GM10847 (cell line): Measurements from ENCODE around the gene ARMC6.

Experiments
- POLR2A ChIP-seq: IDR thresholded peaks from 2 replicates; pipeline ENCODE4 v1.6.1; 2011; ENCODE audit not compliant: insufficient read length; ENCODE audit errors: extremely low read depth

ARMC6 gene

DNA sequence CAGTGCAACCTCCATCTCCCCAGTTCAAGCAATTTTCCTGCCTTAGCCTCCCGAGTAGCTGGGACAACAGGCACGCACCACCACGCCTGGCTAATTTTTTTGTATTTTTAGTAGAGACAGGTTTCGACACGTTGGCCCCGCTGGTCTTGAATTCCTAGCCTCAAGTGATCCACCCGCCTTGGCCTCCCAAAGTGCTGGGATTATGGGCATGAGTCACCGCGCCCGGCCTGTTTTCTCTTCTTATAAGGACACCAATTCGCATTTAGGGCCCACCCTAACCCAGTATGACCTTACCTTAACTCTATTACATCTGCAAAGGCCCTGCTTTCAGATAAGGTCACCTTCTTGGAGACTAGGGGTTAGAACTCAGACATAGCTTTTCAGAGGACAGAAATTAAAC lies 69.8 kb downstream of the ARMC6 start:
- no peak for TF ChIP-seq POLR2A

GRCh38 chr19:19105365-19106055 lies 72.1 kb downstream of the ARMC6 start:
- no peak for TF ChIP-seq POLR2A

DNA sequence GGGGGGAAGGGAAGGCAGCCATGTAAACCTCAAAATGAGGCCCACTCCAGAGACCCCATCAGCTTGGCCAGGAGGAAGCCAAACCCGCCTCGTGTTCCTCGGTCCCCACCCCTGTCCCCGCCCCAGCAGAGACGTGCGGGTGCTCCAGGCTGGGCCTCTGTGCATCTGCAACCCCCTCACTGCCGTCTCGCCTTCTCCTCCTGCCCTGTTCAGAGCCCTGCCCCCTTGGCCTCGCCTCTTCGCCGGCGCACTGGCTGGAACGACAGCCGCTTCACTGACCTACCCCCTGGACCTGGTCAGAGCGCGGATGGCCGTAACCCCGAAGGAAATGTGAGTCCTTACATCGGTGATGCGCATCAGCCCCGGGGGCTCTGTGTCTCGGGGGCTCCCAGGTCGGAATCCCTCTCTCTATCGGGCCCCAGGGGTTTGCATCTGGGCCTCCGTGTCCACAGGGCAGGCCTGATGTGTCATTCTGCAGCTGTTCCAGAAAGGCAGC lies 72.7 kb downstream of the ARMC6 start:
- no peak for TF ChIP-seq POLR2A

DNA sequence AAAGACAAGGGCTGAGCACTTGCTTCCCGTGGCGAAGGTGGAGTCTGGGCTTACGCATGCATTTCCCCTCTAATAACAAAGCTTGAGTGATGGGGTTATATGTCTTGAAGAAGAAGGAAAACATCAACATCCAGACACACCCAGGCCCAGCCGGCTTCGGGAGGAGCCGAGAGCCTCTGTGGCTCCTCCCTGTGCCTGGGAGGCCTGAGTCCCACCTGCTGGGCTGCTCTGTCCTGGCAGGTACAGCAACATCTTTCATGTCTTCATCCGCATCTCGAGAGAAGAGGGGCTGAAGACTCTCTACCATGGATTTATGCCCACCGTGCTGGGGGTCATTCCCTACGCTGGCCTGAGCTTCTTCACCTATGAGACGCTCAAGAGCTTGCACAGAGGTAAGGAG lies 74.3 kb downstream of the ARMC6 start:
- no peak for TF ChIP-seq POLR2A
